H4 (cell line): ENCODE data around the gene EGFR. TPM values are rescaled to one million over a fixed set of nuclear protein-coding genes. Genes with fewer than 3 reads are reported as not detected.
A peak's percentile ranks its signal among the peaks of the same experiment; 100 is the strongest.

ENCODE experiments used
- DNase-seq: peaks from one replicate; pipeline ENCODE4 v3.0.0-alpha.2; 2015; ENCODE audit warnings: low spot score
- total RNA-seq: library from RNA; depleted of rRNA; stranded (reverse); fragments of >200 nt; shearing (Covaris generic); gene quantifications from 2 replicates; pipeline ENCODE4 v1.2.3, GENCODE V29; 2014

The EGFR gene
- total RNA-seq, 1 experiment from 2014 or later, result 16.5 TPM

DNA sequence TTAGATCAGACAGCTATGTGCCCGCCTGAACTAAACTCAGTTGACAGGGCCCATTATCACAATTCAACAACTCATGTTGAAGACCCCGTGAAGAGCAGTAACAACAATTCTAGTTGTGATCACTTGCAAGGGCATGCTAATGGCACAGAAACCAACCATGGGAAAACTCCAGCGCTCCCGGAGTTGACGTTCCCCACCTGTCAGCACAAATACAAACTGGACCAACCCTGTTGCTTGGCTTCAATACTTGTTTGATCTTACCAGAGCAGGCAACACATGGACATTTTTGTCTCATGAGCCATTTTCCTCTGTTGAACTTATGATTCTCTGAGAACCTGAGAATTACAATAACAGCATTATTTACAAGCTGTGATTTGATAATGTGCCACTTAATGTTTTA, 227.4 kb downstream of the EGFR start:
- no peak for DNase-seq

DNA sequence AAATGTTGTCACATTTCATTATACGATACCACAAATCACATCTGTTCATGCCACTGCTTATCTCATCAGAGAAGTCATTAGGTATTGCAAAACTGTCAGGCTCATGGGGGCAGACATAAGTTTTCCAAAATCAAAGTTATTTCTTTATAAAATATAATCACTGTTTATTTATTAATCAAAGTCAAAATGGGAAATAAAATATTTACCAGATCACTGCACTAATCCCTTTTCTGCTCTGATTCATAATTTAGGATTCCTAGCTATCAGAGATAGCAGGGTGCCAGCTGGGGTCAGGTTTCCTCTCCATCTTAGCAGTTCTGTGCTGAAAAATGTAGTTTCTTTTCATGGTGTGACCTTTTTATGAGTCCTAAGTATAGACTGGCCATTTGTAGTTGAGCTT, 228.6 kb downstream of the EGFR start:
- no peak for DNase-seq

DNA sequence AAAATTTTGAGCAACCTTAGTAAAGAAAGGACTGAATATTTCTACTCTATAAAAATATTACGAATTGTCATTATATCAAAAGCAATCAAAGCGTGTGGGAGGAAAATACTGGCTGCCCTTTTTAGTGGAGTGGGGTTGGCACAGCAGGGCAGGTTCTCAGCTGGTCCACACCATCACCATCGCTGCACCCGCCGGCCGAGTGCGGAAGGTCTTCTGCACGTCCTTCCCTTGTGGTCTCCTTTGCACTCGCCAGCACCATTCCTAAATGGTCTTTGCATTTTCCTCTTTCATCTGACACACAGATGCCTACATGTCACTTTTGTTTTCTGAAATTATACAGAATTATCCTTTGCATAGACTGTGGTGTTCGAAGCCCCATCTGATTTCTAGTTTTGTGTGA, 229.7 kb downstream of the EGFR start:
- no peak for DNase-seq

DNA sequence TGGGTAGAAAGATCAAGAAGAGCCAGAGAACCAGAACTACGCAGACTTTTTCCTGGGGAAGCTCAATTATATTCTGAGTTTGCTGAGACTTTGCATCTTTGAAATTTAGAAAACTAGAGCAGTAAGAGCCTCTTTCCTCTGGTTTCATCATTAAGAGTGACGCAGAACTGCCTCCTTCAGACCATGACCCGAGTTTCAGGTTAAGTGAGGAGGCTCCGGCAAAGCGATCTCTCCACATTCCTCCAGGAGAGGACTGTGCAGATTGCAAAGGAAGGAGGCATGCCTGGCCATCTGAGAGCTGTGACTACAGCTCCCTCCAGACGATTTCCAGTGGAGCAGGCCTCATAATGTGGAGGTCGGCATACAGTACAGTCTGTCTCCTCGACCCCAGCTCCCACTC, 230.5 kb downstream of the EGFR start:
- DNase-seq, result no peak

DNA sequence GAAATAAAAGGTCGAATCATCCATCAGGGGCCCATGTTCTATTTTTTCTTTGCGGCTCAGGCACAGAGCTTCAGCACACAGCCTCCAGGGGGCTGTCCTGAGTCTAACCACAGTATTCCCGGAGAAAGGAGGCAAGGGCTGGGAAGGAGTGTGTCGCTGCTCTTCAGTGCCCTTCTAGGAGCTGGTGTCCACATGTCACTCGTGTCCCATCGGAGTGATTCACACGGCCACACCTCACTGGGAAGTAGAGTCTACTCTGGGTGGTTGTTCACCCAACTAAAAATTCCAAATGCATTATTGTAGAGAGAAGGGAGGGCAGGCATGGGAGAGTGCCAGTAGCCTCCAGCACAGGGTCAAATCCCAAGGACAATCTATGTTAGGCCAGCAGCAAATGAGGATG, 231.5 kb downstream of the EGFR start:
- DNase-seq, result peak; percentile 77

DNA sequence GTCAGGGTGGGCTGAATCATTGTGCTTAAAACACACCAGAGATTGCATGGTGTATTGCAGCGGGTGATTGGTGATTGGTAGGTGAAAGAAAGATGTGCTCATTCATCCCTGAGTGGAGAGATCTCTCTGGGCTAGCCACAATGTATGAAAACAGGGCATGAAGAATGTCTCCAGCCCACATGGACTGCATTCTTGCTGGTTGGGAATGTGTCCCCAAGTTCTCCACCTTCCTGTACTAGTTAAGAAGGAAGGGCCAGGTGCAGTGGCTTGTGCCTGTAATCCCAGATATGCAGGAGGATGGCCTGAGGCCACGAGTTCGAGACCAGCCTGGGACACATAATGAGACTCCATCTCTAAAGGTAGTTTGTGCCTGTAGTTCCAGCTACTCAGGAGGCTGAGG, 232.5 kb downstream of the EGFR start:
- DNase-seq, result no peak

DNA sequence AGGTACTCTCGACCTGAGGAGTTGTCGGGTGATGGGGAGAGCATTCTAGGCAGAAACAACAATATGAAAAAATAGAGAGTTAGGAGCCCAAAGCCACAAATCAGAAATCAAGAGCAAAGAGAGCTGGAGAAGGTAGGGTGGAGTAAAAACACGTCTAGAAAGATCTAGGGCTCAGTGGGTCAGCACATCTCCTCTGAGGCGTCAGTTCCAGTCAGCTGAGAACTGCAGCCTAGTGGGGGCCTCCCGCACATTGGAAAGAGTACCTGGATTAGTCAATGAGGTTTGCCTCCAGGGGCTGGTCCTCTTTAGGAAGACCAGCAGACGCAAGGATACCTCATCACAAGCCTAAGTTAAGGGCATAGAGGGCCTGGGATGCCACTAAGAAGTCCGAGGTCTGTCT, 233.1 kb downstream of the EGFR start:
- DNase-seq, result no peak

DNA sequence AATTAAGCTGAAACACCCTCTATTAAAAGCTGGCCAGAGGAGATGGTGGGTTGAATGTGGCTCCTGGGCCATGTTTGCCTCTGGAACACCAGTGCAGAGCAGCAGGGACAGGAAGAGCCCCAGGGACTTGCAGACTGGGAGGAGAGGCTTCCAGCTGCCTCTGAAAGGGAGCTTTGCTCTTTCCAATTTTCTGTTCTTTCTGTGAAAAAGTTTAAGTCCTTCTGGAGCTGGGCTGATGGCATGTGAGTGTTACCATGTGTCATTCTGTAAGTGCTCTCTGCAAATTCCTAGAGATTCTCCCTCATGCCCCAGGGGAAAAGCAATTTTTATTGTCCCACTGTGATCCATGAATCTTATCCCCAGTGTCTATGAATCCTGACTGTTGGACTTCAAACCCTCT, 233.6 kb downstream of the EGFR start:
- no peak for DNase-seq

DNA sequence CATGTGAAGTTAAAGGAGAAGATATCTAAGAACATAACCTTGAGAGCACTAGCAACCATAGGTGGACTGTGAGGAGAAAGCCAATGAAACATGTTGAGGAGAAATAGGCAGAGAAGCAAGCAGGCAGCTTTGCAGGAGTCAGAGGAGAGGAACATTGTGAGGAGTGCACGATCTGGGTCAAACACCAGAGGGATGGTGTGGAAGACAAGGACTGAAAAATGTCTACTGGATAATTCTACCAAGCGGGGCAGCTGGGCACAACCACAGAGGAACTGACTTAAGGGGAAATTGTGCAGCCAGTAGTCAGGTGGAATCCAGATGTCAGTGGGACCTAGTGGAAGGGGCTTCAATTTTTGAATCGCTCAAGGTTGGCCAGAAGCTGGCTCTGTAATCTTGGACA, 234.4 kb downstream of the EGFR start:
- DNase-seq, result no peak

DNA sequence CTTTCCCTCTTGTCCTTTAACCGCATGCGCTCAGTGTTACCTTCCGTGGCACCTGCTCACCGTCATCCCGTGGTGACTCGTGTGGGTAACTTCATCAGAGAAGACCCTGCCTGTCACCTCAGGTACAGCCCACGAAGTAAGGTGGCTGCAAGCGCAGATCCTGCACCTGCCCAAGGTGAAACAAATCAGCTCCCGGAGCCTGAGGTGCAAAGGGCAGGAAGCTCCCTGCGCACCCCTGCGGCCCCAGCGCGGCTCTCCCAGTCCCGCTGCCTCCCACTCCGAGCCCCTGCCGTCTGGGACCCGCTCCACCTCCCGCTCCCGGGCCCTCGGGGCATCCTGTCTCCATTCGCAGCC, 235.4 kb downstream of the EGFR start:
- DNase-seq, result no peak

DNA sequence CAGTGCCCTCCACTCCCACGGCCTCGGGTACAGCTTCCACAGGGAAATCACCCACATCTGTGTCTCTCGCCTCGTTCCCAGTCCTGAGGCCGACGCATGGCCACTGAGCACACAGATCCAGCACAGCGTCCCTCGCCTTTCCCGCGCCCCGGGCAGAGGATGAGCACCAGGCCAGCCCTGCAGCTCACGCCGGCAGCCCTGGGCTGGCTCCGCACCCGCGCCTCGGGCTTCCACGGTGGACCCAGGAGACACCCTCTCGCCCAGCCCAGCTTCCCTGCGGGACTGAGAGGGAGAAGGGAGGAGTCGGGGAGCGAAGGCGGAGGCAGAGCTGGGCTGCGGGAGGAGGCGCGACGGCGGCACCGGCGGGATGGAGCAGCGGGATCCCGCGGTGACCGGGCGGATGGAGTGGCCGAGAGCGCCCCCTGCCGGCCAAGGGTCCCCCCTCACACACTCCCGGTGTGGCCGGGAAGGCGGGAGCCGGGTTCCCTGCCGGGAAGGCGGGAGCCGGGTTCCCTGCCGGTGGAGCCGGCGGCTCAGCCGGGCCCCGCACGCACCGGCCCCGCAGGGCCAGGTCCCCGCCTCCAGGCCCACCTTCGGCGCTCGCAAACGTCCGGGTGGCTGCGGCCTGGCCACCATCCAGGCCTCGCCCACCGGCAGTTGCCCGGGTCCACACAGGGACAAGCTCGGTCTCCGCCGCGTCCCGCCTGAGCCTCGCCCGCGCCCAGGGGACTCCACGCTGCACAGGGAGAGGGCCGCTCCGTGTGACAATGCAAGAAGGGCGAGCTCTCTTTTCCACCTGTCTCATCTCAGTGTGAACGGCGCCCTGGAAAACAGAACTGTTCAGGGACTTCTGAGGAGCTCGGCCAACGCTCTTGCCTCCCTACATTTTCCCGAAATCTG, 236.0 kb downstream of the EGFR start:
- peak; percentile 86 for DNase-seq

DNA sequence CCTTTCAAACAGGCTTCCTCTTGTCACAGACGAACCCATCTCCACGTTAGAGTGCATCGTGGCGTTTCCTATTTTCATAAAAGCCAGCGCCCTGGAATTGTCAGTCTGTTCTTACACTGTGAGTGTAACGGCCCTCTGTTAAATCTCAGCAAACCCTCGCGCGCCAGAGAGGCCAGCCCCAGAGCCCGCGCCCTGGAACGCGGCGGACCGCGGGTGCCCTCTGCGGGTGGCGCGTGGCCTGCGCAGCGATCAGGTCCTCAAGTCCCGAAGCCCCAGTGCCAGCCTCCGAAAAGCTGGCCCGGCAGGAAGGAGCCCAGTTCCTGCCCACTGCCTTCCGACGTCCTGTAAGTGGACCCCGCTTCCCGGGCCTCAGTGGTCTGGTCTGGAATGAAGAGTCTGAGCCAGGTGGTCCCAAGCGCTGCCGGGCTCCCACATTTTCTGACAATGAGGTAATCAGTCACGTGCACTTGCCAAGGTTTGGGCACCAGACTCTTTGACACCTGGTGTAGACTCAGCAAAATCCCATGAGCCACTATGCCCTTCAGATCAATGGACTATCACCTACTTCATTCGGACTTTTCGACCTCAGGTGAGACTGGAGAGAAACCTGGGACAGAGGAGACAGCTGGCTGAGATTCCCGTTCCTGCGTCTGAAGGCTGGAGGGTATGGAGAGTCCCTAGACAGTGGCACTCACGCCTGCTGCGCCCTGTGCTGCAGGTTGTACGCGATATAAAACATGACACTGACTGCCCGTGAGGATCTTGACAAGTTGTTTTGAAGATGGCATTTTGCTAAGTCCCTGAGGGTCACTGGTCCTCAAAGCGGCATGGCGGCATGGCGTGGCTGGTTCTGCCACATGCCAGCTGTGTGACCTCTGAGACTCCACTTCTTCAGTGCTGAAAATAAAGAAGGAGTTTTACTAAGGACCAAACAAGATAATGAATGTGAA, 237.0 kb downstream of the EGFR start:
- DNase-seq, result peak; percentile 89

DNA sequence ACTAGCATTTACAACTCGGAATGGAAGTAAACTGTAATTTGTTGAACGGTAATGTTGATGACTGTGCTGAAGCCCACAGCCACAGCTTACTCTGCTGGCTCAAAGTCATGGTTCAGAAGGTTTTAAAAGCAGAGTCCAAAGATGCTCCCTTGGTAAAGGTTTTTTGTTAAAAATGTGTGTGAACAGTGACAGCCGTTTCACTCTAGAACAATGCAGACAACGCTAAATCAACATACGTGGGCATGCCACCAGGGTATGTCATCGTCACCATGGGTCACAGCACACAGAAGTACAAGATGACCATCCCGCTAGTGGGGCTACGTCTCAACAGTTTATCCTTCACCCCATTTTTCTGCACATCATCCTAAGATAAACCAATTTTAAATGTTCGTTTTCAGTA, 239.8 kb downstream of the EGFR start:
- no peak for DNase-seq

DNA sequence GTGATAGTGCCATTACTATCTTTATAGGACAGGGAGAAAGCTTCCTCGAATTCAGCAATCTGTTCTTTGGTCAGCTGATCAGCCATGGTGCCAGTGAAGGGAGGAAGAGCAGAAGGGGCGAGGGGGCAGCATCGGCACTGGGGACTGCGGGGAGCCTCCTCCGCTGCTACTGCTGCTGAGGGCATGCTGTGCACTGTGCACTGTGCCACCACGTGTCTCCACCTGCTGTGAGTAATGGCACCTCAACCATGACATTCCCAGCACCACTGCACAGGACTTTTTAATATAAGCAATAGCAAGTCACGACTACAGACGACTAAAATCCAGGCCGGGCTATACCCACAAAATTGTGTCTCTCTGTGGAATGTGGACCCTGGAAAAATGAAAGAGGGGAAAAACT, 241.4 kb downstream of the EGFR start:
- DNase-seq, result no peak

DNA sequence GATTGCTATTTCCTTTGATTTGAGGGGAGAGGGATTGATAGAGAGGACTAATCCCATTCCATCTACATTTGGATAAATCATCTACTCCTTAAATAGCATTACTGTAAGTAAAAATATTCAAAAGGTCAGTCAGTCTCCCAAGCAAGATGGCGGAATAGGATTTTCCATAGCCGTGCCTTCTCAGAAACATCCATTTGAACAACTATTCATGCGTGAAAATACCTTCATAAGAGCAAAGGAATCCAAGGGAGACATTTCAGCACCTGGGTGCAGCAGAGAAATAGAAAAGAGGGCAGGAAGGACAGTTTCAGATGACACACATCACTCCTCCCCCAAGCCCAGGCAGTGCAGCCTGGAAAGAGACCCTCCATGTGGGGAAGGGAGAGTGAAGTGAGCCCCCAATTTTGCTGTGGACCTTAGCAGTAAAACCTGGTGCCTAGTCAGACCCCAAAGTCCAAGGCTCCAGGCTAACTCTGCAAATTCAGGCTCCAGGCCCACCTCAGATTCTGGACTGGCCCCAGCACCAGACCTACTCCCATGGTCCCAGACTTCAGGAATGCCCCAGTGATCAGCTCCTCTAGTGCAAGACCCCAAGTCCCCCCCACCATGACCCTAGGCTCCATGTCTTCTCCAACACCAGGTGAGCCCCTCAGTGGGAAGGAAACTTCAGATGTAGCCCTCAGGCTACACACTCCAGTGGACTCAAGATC, 242.0 kb downstream of the EGFR start:
- DNase-seq, result no peak
